CD4-positive, alpha-beta memory T cell (primary cell): ENCODE measurements around the gene NAA35. TPM values are rescaled to one million over a fixed set of nuclear protein-coding genes. Genes with fewer than 3 reads are reported as not detected.

Experiments used
- CTCF ChIA-PET: fragments of 350-600 bp; sonication (Branson Sonifier 250); formaldehyde crosslinking; loops from one replicate; lab custom pipeline; 2021; ENCODE audit warnings: inconsistent platforms; ENCODE audit not compliant: partially characterized antibody; lab: Charles Lee
- POLR2A ChIA-PET: fragments of 350-600 bp; sonication (Branson Sonifier 250); formaldehyde crosslinking; loops from one replicate; lab custom pipeline; 2021; ENCODE audit not compliant: partially characterized antibody; lab: Charles Lee
- DNase-seq, 5 donors: peaks; one replicate each; pipeline versions ENCODE4 v3.0.0 to v3.0.0-alpha.2; 2020 to 2022; ENCODE audit warnings: mixed read lengths in 1 of 5
- H3K27ac ChIP-seq: one replicate; pipeline ENCODE4 v1.7.0; 2013; ENCODE audit warnings: low read depth, low read length
- H3K27me3 ChIP-seq: 2 replicates; pipeline ENCODE4 v1.7.0; 2013; ENCODE audit warnings: mild to moderate bottlenecking, low read length, moderate library complexity; ENCODE audit not compliant: insufficient read depth
- H3K36me3 ChIP-seq: 2 replicates; pipeline ENCODE4 v1.7.0; 2013; ENCODE audit warnings: mild to moderate bottlenecking, low read length, moderate library complexity; ENCODE audit not compliant: insufficient read depth
- H3K4me1 ChIP-seq: 2 replicates; pipeline ENCODE4 v1.7.0; 2013; ENCODE audit warnings: mild to moderate bottlenecking, low read length, moderate library complexity; ENCODE audit not compliant: insufficient read depth
- H3K4me3 ChIP-seq, 2 donors: one replicate each; pipeline ENCODE4 v1.7.0; 2013; ENCODE audit warnings: low read length in 2 of 2, mild to moderate bottlenecking in 1 of 2
- H3K9me3 ChIP-seq, 2 donors: one replicate each; pipeline ENCODE4 v1.7.0; 2013; ENCODE audit warnings: low read length in 2 of 2, control low read depth in 1 of 2; ENCODE audit not compliant: control insufficient read depth in 1 of 2
- H3K27ac Mint-ChIP-seq, 7 donors: one replicate each; pipeline ENCODE4 v1.8.0; 2020 to 2021; ENCODE audit warnings: mixed read lengths in 7 of 7, mild to moderate bottlenecking in 6 of 7, inconsistent platforms in 3 of 7, moderate library complexity in 3 of 7
- H3K27me3 Mint-ChIP-seq, 2 donors: one replicate each; pipeline ENCODE4 v1.8.0; 2020 to 2021; ENCODE audit warnings: mixed read lengths in 2 of 2
- H3K36me3 Mint-ChIP-seq, 2 donors: one replicate each; pipeline ENCODE4 v1.8.0; 2020 to 2021; ENCODE audit warnings: mixed read lengths in 2 of 2, inconsistent platforms in 1 of 2, mild to moderate bottlenecking in 1 of 2
- H3K4me1 Mint-ChIP-seq, 4 donors: one replicate each; pipeline ENCODE4 v1.8.0; 2020 to 2021; ENCODE audit warnings: mixed read lengths in 4 of 4, mild to moderate bottlenecking in 1 of 4
- H3K4me3 Mint-ChIP-seq, 8 donors: one replicate each; pipeline ENCODE4 v1.8.0; 2020 to 2021; ENCODE audit warnings: mixed read lengths in 8 of 8, mild to moderate bottlenecking in 7 of 8, moderate library complexity in 6 of 8, inconsistent platforms in 3 of 8
- H3K9me3 Mint-ChIP-seq, 8 donors: one replicate each; pipeline ENCODE4 v1.8.0; 2020 to 2021; ENCODE audit warnings: mixed read lengths in 8 of 8, mild to moderate bottlenecking in 5 of 8, inconsistent platforms in 3 of 8, moderate library complexity in 1 of 8
- intact Hi-C: fragments of 100-400 bp; cut with micrococcal nuclease; formaldehyde crosslinking; loops from one replicate; pipeline ENCODE4 v1.15.1; 2023
- polyA plus RNA-seq, 2 donors: library from polyadenylated mRNA; unstranded; fragments of 300-500 nt; fragmentation: Illumina TruSeq; gene quantifications; one replicate each; pipeline ENCODE4 v1.2.3, GENCODE V29; 2021
- total RNA-seq, 2 experiments: library from RNA; stranded (reverse); gene quantifications; one replicate each; pipeline ENCODE4 v1.2.3, GENCODE V29; 2021

The NAA35 gene
- total and polyA plus RNA-seq, 4 experiments from 2014 or later, result 14.7 to 27.8 (median 20.3) TPM

DNA sequence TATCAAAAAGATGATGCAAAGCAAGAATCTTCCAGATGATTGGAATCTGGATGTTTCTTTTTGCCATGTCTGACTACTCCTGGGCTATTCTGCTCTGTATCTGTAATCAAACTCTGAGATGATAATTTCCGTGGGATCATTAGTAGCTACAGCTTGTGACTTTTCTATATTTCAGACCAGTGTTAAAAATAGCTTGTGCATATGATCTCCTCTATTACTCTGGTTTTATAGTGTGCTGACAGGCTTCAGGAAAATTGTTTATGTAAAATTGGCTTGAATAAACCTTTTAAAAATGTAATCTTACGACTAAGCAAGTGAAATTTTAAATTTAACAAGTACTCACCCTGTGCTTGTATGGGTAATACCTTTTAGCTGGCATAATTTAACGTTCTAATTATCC lies 40.4 kb downstream of the NAA35 start:
- intact Hi-C loops, result no loop called here
- Mint-ChIP-seq H3K27ac (no peak overlapping the region), H3K27me3 (no peaks in the 10 kb centered on the region), H3K36me3 (peaks cover 82 to 86% of the 10 kb centered on the region in 2 donors), H3K4me1 (peaks cover 0 to 1% (median 0%) of the 10 kb centered on the region in 4 donors), H3K9me3 (peaks cover 0 to 2% (median 0%) of the 10 kb centered on the region in 8 donors), H3K4me3 (no peak overlapping the region)
- no peaks in the 10 kb centered on the region for H3K9me3 ChIP-seq
- H3K4me3 ChIP-seq, result no peak overlapping the region
- ChIA-PET POLR2A (no interaction called here), CTCF (no interaction called here)
- DNase-seq, result no peak
- H3K27me3 ChIP-seq, result no peaks in the 10 kb centered on the region
- H3K36me3 ChIP-seq, result peaks cover 25% of the 10 kb centered on the region
- H3K4me1 ChIP-seq, result no peaks in the 10 kb centered on the region
- no peak overlapping the region for H3K27ac ChIP-seq

GRCh38 chr9:85984457-85984856 lies 43.5 kb downstream of the NAA35 start:
- ChIA-PET POLR2A (no interaction called here), CTCF (no interaction called here)
- no peak overlapping the region for H3K27ac ChIP-seq
- H3K36me3 ChIP-seq, result peaks cover 9% of the 10 kb centered on the region
- H3K27me3 ChIP-seq, result no peaks in the 10 kb centered on the region
- no peak overlapping the region for H3K4me3 ChIP-seq
- peaks cover 0 to 1% (median 0%) of the 10 kb centered on the region in 4 donors for H3K4me1 Mint-ChIP-seq
- no peak overlapping the region for H3K4me3 Mint-ChIP-seq
- intact Hi-C loops, result no loop called here
- no peaks in the 10 kb centered on the region for H3K9me3 ChIP-seq
- H3K4me1 ChIP-seq, result no peaks in the 10 kb centered on the region
- H3K27me3 Mint-ChIP-seq, result no peaks in the 10 kb centered on the region
- no peak for DNase-seq
- peaks cover 0 to 2% (median 0%) of the 10 kb centered on the region in 8 donors for H3K9me3 Mint-ChIP-seq
- H3K27ac Mint-ChIP-seq, result no peak overlapping the region
- peaks cover 65 to 80% of the 10 kb centered on the region in 2 donors for H3K36me3 Mint-ChIP-seq

- CTCF ChIA-PET, result no interaction called here
- no peak overlapping the region for H3K27ac Mint-ChIP-seq
- H3K4me3 Mint-ChIP-seq, result no peak overlapping the region
- peaks cover 0 to 12% (median 5%) of the 10 kb centered on the region in 4 donors for H3K4me1 Mint-ChIP-seq
- POLR2A ChIA-PET, result no interaction called here
- Histone ChIP-seq H3K27ac (no peak overlapping the region), H3K27me3 (no peaks in the 10 kb centered on the region), H3K9me3 (no peaks in the 10 kb centered on the region), H3K4me3 (no peak overlapping the region), H3K4me1 (no peaks in the 10 kb centered on the region), H3K36me3 (peaks cover 4% of the 10 kb centered on the region)
- DNase-seq, result no peak
- intact Hi-C loops, result no loop called here
- H3K36me3 Mint-ChIP-seq, result peaks cover 56 to 75% of the 10 kb centered on the region in 2 donors
- H3K9me3 Mint-ChIP-seq, result peaks cover 0 to 2% (median 0%) of the 10 kb centered on the region in 8 donors
- H3K27me3 Mint-ChIP-seq, result no peaks in the 10 kb centered on the region
These were observed 46.3 kb downstream of the NAA35 start for GRCh38 chr9:85987236-85987635.

DNA sequence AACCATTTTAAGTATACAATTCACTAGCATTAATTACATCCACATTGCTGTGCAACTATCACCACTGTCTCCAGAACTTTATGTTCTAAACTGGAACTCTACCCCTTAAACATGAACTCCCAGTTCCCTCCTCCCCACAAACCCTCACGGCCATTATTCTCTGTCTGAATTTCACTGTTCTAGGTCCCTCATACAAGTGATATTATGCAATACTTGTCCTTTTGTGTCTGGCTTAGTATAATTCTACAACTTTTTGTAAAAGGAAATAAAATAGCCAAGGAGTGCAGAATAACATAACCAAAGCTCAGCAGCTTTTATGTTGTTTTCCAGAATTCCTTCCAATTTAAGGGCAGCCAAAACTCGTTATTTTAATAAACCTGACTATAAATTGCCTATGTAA lies 53.2 kb downstream of the NAA35 start:
- ChIA-PET POLR2A (no interaction called here), CTCF (no interaction called here)
- Histone ChIP-seq H3K4me3 (no peak overlapping the region), H3K9me3 (no peaks in the 10 kb centered on the region), H3K4me1 (no peaks in the 10 kb centered on the region), H3K36me3 (peaks cover 4% of the 10 kb centered on the region), H3K27ac (no peak overlapping the region), H3K27me3 (no peaks in the 10 kb centered on the region)
- intact Hi-C loops, result no loop called here
- H3K27ac Mint-ChIP-seq, result peak overlapping the region in 1 of 7 donors; percentile 26
- no peaks in the 10 kb centered on the region for H3K9me3 Mint-ChIP-seq
- peaks cover 59 to 63% of the 10 kb centered on the region in 2 donors for H3K36me3 Mint-ChIP-seq
- no peaks in the 10 kb centered on the region for H3K27me3 Mint-ChIP-seq
- peaks cover 2 to 21% (median 8%) of the 10 kb centered on the region in 4 donors for H3K4me1 Mint-ChIP-seq
- no peak overlapping the region for H3K4me3 Mint-ChIP-seq
- no peak for DNase-seq

DNA sequence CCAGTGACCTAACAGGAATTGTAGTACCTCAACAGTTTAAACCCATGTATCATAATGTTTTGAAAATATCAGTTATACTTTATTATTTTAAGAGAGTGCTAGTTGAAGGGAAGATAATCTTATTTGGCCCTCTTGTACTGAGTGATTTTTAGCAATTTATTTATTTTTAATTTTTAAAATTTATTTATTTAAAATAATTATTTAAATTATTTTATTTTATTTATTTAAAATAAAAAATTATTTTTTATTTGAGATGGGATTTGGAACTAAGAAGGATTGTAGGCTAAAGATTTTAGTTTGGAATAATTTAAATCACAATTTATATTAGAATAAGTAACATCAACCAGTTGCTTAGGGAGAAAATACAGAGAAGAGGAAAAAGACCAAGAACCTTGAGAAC lies 54.2 kb downstream of the NAA35 start:
- H3K36me3 ChIP-seq, result peaks cover 4% of the 10 kb centered on the region
- no peak overlapping the region for H3K27ac ChIP-seq
- DNase-seq, result no peak
- no peaks in the 10 kb centered on the region for H3K4me1 ChIP-seq
- H3K4me3 Mint-ChIP-seq, result no peak overlapping the region
- no peaks in the 10 kb centered on the region for H3K9me3 ChIP-seq
- no peaks in the 10 kb centered on the region for H3K9me3 Mint-ChIP-seq
- H3K27ac Mint-ChIP-seq, result no peak overlapping the region
- H3K27me3 ChIP-seq, result no peaks in the 10 kb centered on the region
- ChIA-PET POLR2A (no interaction called here), CTCF (no interaction called here)
- H3K27me3 Mint-ChIP-seq, result no peaks in the 10 kb centered on the region
- H3K4me1 Mint-ChIP-seq, result peaks cover 2 to 23% (median 8%) of the 10 kb centered on the region in 4 donors
- peaks cover 54 to 61% of the 10 kb centered on the region in 2 donors for H3K36me3 Mint-ChIP-seq
- intact Hi-C loops, result no loop called here
- H3K4me3 ChIP-seq, result no peak overlapping the region

- POLR2A ChIA-PET, result no interaction called here
- H3K27ac Mint-ChIP-seq, result peak overlapping the region in 1 of 7 donors; percentile 46
- H3K4me3 Mint-ChIP-seq, result no peak overlapping the region
- Histone ChIP-seq H3K27me3 (no peaks in the 10 kb centered on the region), H3K4me3 (no peak overlapping the region), H3K9me3 (no peaks in the 10 kb centered on the region), H3K4me1 (no peaks in the 10 kb centered on the region), H3K36me3 (peaks cover 2% of the 10 kb centered on the region), H3K27ac (no peak overlapping the region)
- peaks cover 2 to 23% (median 9%) of the 10 kb centered on the region in 4 donors for H3K4me1 Mint-ChIP-seq
- intact Hi-C loops, result no loop called here
- CTCF ChIA-PET, result no interaction called here
- H3K9me3 Mint-ChIP-seq, result no peaks in the 10 kb centered on the region
- peaks cover 56 to 65% of the 10 kb centered on the region in 2 donors for H3K36me3 Mint-ChIP-seq
- no peak for DNase-seq
- H3K27me3 Mint-ChIP-seq, result no peaks in the 10 kb centered on the region
These were observed 54.7 kb downstream of the NAA35 start for GRCh38 chr9:85995599-85995998.

DNA sequence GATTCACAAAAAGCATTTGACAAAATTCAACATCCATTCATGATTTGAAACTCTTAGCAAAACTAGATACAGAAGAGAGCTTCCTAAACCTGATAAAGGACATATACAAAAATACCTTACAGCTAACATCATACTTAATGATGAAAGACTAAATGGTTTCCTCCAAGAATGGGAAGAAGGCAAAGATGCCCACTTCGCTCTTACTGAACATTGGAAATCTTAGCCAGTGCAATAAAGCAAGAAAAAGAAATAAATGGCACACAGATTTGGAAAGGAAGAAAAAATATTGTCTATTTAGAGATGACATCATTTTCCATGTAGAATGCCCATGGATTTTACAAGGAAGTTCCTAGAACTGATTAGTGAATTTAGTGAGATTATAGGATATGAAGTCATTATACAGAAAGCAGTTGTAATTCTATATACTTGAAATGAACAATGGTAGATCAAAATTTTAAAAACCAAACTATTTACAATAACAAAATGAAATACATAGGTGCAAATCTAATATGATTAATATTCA lies 64.4 kb downstream of the NAA35 start:
- POLR2A ChIA-PET, result no interaction called here
- no peak overlapping the region for H3K4me3 ChIP-seq
- peaks cover 18% of the 10 kb centered on the region for H3K36me3 ChIP-seq
- Mint-ChIP-seq H3K4me1 (peaks cover 0 to 9% (median 1%) of the 10 kb centered on the region in 4 donors), H3K36me3 (peaks cover 81 to 86% of the 10 kb centered on the region in 2 donors), H3K4me3 (no peak overlapping the region), H3K9me3 (peaks cover 0 to 8% (median 6%) of the 10 kb centered on the region in 8 donors), H3K27me3 (no peaks in the 10 kb centered on the region), H3K27ac (no peak overlapping the region)
- DNase-seq, result no peak
- H3K27ac ChIP-seq, result no peak overlapping the region
- H3K4me1 ChIP-seq, result no peaks in the 10 kb centered on the region
- no peaks in the 10 kb centered on the region for H3K27me3 ChIP-seq
- CTCF ChIA-PET, result no interaction called here
- intact Hi-C loops, result no loop called here
- H3K9me3 ChIP-seq, result no peaks in the 10 kb centered on the region
